Measurements from ENCODE around the gene UBE2G2. TPM values are rescaled to one million over a fixed set of nuclear protein-coding genes. Genes with fewer than 3 reads are reported as not detected.
A peak's percentile ranks its signal among the peaks of the same experiment; 100 is the strongest.

UBE2G2 gene
- total and polyA plus RNA-seq, 4 donors: 46.8 to 83.6 (median 69.8) TPM

- intact Hi-C loops (cut with DNase I): loop anchor here in 1 of 2 donors (10.0 kb wide), 1 partner anchor 478 kb away; the partner anchor contains the start of gene CFAP410
- Histone ChIP-seq H3K27me3 (ENCODE audit: control insufficient read depth in 1 of 2, insufficient read depth in 2 of 2, low read length in 1 of 2) (no peaks in the 10 kb centered on the region), H3K4me1 (ENCODE audit: control insufficient read depth in 1 of 2, insufficient read depth in 2 of 2, low read length in 2 of 2) (no peaks in the 10 kb centered on the region), H3K9me3 (ENCODE audit: control insufficient read depth, low read length) (no peaks in the 10 kb centered on the region), H3K4me3 (ENCODE audit: low read length in 2 of 2) (no peak overlapping the region), H3K36me3 (ENCODE audit: control insufficient read depth in 1 of 2, insufficient read depth in 2 of 2, low read length in 1 of 2) (peaks cover 0 to 4% of the 10 kb centered on the region in 2 donors), H3K27ac (ENCODE audit: low read depth in 1 of 2, low read length in 2 of 2) (no peak overlapping the region)
- DNase-seq: no peak
- no peak for ATAC-seq (ENCODE audit: low FRiP score)
- 90 to 91% methylated on average over 10 of the region's 10 CpGs for WGBS, 2 donors
These were observed 11.5 kb upstream of the UBE2G2 start for GRCh38 chr21:44813149-44813548.

GRCh38 chr21:44812640-44813039 lies 11.0 kb upstream of the UBE2G2 start:
- H3K4me1 ChIP-seq (ENCODE audit: control insufficient read depth in 1 of 2, insufficient read depth in 2 of 2, low read length in 2 of 2): no peaks in the 10 kb centered on the region
- intact Hi-C loops (cut with DNase I): loop anchor here in 1 of 2 donors (10.0 kb wide), 1 partner anchor 478 kb away; the partner anchor contains the start of gene CFAP410
- ATAC-seq (ENCODE audit: low FRiP score): no peak
- WGBS, 2 donors: 90 to 91% methylated on average over 13 to 14 of the region's 14 CpGs
- no peak overlapping the region for H3K27ac ChIP-seq (ENCODE audit: low read depth in 1 of 2, low read length in 2 of 2)
- peaks cover 0 to 5% of the 10 kb centered on the region in 2 donors for H3K36me3 ChIP-seq (ENCODE audit: control insufficient read depth in 1 of 2, insufficient read depth in 2 of 2, low read length in 1 of 2)
- DNase-seq: no peak
- H3K9me3 ChIP-seq (ENCODE audit: control insufficient read depth, low read length): no peaks in the 10 kb centered on the region
- H3K4me3 ChIP-seq (ENCODE audit: low read length in 2 of 2): no peak overlapping the region
- no peaks in the 10 kb centered on the region for H3K27me3 ChIP-seq (ENCODE audit: control insufficient read depth in 1 of 2, insufficient read depth in 2 of 2, low read length in 1 of 2)

GRCh38 chr21:44810779-44811178 lies 9.2 kb upstream of the UBE2G2 start:
- 74 to 83% methylated on average over 6 of the region's 6 CpGs for WGBS, 2 donors
- no peak for ATAC-seq (ENCODE audit: low FRiP score)

GRCh38 chr21:44805859-44806258 lies 4.2 kb upstream of the UBE2G2 start:
- DNase-seq: no peak
- Histone ChIP-seq H3K27me3 (ENCODE audit: control insufficient read depth in 1 of 2, insufficient read depth in 2 of 2, low read length in 1 of 2) (no peaks in the 10 kb centered on the region), H3K27ac (ENCODE audit: low read depth in 1 of 2, low read length in 2 of 2) (no peak overlapping the region), H3K36me3 (ENCODE audit: control insufficient read depth in 1 of 2, insufficient read depth in 2 of 2, low read length in 1 of 2) (peaks cover 0 to 8% of the 10 kb centered on the region in 2 donors), H3K9me3 (ENCODE audit: control insufficient read depth, low read length) (no peaks in the 10 kb centered on the region), H3K4me1 (ENCODE audit: control insufficient read depth in 1 of 2, insufficient read depth in 2 of 2, low read length in 2 of 2) (no peaks in the 10 kb centered on the region), H3K4me3 (ENCODE audit: low read length in 2 of 2) (no peak overlapping the region)
- intact Hi-C loops (cut with DNase I): no loop called here
- ATAC-seq (ENCODE audit: low FRiP score): no peak
- 83% methylated on average over 4 of the region's 4 CpGs for WGBS, 2 donors

More at GRCh38 chr21:44810779-44811178, 9.2 kb upstream of the UBE2G2 start:
- H3K27ac ChIP-seq (ENCODE audit: low read depth in 1 of 2, low read length in 2 of 2): no peak overlapping the region
- no peaks in the 10 kb centered on the region for H3K27me3 ChIP-seq (ENCODE audit: control insufficient read depth in 1 of 2, insufficient read depth in 2 of 2, low read length in 1 of 2)
- H3K4me1 ChIP-seq (ENCODE audit: control insufficient read depth in 1 of 2, insufficient read depth in 2 of 2, low read length in 2 of 2): no peaks in the 10 kb centered on the region
- H3K4me3 ChIP-seq (ENCODE audit: low read length in 2 of 2): no peak overlapping the region
- intact Hi-C loops (cut with DNase I): loop anchor here in 1 of 2 donors (10.0 kb wide), 1 partner anchor 476 kb away; the partner anchor contains the start of gene CFAP410
- DNase-seq: no peak
- no peaks in the 10 kb centered on the region for H3K9me3 ChIP-seq (ENCODE audit: control insufficient read depth, low read length)
- peaks cover 0 to 8% of the 10 kb centered on the region in 2 donors for H3K36me3 ChIP-seq (ENCODE audit: control insufficient read depth in 1 of 2, insufficient read depth in 2 of 2, low read length in 1 of 2)

- intact Hi-C loops (cut with DNase I): no loop called here
These were observed 3.6 kb upstream of the UBE2G2 start for GRCh38 chr21:44805226-44805625.

GRCh38 chr21:44804762-44805161 lies 3.1 kb upstream of the UBE2G2 start:
- no peaks in the 10 kb centered on the region for H3K9me3 ChIP-seq (ENCODE audit: control insufficient read depth, low read length)
- intact Hi-C loops (cut with DNase I): loop anchor here (5.0 kb wide), 3 partner anchors 63 to 128 kb away; partner anchors contain the start of gene PTTG1IP (in 1 of the 2)
- no peak for ATAC-seq (ENCODE audit: low FRiP score)
- no peaks in the 10 kb centered on the region for H3K4me1 ChIP-seq (ENCODE audit: control insufficient read depth in 1 of 2, insufficient read depth in 2 of 2, low read length in 2 of 2)
- no peaks in the 10 kb centered on the region for H3K27me3 ChIP-seq (ENCODE audit: control insufficient read depth in 1 of 2, insufficient read depth in 2 of 2, low read length in 1 of 2)
- H3K4me3 ChIP-seq (ENCODE audit: low read length in 2 of 2): no peak overlapping the region
- peaks cover 0 to 4% of the 10 kb centered on the region in 2 donors for H3K36me3 ChIP-seq (ENCODE audit: control insufficient read depth in 1 of 2, insufficient read depth in 2 of 2, low read length in 1 of 2)
- no peak for DNase-seq
- no peak overlapping the region for H3K27ac ChIP-seq (ENCODE audit: low read depth in 1 of 2, low read length in 2 of 2)
- 65 to 72% methylated on average over 6 of the region's 6 CpGs for WGBS, 2 donors

More at GRCh38 chr21:44805226-44805625, 3.6 kb upstream of the UBE2G2 start:
- Histone ChIP-seq H3K36me3 (ENCODE audit: control insufficient read depth in 1 of 2, insufficient read depth in 2 of 2, low read length in 1 of 2) (peaks cover 0 to 7% of the 10 kb centered on the region in 2 donors), H3K4me1 (ENCODE audit: control insufficient read depth in 1 of 2, insufficient read depth in 2 of 2, low read length in 2 of 2) (no peaks in the 10 kb centered on the region), H3K9me3 (ENCODE audit: control insufficient read depth, low read length) (no peaks in the 10 kb centered on the region), H3K27me3 (ENCODE audit: control insufficient read depth in 1 of 2, insufficient read depth in 2 of 2, low read length in 1 of 2) (no peaks in the 10 kb centered on the region), H3K4me3 (ENCODE audit: low read length in 2 of 2) (no peak overlapping the region), H3K27ac (ENCODE audit: low read depth in 1 of 2, low read length in 2 of 2) (no peak overlapping the region)
- ATAC-seq (ENCODE audit: low FRiP score) (no peak), DNase-seq (no peak)
- 78 to 87% methylated on average over 4 of the region's 4 CpGs for WGBS, 2 donors

- no peak for DNase-seq
- WGBS, 2 donors: 13 to 22% methylated on average over 3 of the region's 3 CpGs
- no peak for ATAC-seq (ENCODE audit: low FRiP score)
- Histone ChIP-seq H3K36me3 (ENCODE audit: control insufficient read depth in 1 of 2, insufficient read depth in 2 of 2, low read length in 1 of 2) (peaks cover 0 to 4% of the 10 kb centered on the region in 2 donors), H3K27me3 (ENCODE audit: control insufficient read depth in 1 of 2, insufficient read depth in 2 of 2, low read length in 1 of 2) (no peaks in the 10 kb centered on the region), H3K4me1 (ENCODE audit: control insufficient read depth in 1 of 2, insufficient read depth in 2 of 2, low read length in 2 of 2) (no peaks in the 10 kb centered on the region), H3K9me3 (ENCODE audit: control insufficient read depth, low read length) (no peaks in the 10 kb centered on the region), H3K4me3 (ENCODE audit: low read length in 2 of 2) (no peak overlapping the region), H3K27ac (ENCODE audit: low read depth in 1 of 2, low read length in 2 of 2) (no peak overlapping the region)
- intact Hi-C loops (cut with DNase I): loop anchor here (5.0 kb wide), 3 partner anchors 64 to 129 kb away; partner anchors contain the start of gene PTTG1IP (in 1 of the 2)
These were observed 2.0 kb upstream of the UBE2G2 start for GRCh38 chr21:44803651-44804050.

- intact Hi-C loops (cut with DNase I): loop anchor here (5.0 kb wide), 3 partner anchors 65 to 130 kb away; partner anchors contain the start of gene PTTG1IP (in 1 of the 2)
- Histone ChIP-seq H3K4me1 (ENCODE audit: control insufficient read depth in 1 of 2, insufficient read depth in 2 of 2, low read length in 2 of 2) (no peaks in the 10 kb centered on the region), H3K4me3 (ENCODE audit: low read length in 2 of 2) (peak overlapping the region; percentile 80 to 99), H3K9me3 (ENCODE audit: control insufficient read depth, low read length) (no peaks in the 10 kb centered on the region), H3K36me3 (ENCODE audit: control insufficient read depth in 1 of 2, insufficient read depth in 2 of 2, low read length in 1 of 2) (peaks cover 0 to 3% of the 10 kb centered on the region in 2 donors), H3K27ac (ENCODE audit: low read depth in 1 of 2, low read length in 2 of 2) (no peak overlapping the region), H3K27me3 (ENCODE audit: control insufficient read depth in 1 of 2, insufficient read depth in 2 of 2, low read length in 1 of 2) (no peaks in the 10 kb centered on the region)
- ATAC-seq (ENCODE audit: low FRiP score): peak; percentile 49
- WGBS, 2 donors: 25 to 28% methylated on average over 29 to 32 of the region's 32 CpGs
- no peak for DNase-seq
These were observed 955 bp upstream of the UBE2G2 start for GRCh38 chr21:44802396-44803153.

Measured in aorta (tissue), 5 donors.